GF-D8 (cell line): ENCODE results near the gene DNAJC5.
"Not testable (repeated sequence)": the region's sequence is repeated elsewhere in the genome, so short reads cannot be mapped to it uniquely, and the experiment has no call there.

ENCODE experiments used
- DNase-seq: peaks from one replicate; lab custom pipeline; 2025; lab: John Stamatoyannopoulos, UW

The DNAJC5 gene, protein sequence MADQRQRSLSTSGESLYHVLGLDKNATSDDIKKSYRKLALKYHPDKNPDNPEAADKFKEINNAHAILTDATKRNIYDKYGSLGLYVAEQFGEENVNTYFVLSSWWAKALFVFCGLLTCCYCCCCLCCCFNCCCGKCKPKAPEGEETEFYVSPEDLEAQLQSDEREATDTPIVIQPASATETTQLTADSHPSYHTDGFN

DNA sequence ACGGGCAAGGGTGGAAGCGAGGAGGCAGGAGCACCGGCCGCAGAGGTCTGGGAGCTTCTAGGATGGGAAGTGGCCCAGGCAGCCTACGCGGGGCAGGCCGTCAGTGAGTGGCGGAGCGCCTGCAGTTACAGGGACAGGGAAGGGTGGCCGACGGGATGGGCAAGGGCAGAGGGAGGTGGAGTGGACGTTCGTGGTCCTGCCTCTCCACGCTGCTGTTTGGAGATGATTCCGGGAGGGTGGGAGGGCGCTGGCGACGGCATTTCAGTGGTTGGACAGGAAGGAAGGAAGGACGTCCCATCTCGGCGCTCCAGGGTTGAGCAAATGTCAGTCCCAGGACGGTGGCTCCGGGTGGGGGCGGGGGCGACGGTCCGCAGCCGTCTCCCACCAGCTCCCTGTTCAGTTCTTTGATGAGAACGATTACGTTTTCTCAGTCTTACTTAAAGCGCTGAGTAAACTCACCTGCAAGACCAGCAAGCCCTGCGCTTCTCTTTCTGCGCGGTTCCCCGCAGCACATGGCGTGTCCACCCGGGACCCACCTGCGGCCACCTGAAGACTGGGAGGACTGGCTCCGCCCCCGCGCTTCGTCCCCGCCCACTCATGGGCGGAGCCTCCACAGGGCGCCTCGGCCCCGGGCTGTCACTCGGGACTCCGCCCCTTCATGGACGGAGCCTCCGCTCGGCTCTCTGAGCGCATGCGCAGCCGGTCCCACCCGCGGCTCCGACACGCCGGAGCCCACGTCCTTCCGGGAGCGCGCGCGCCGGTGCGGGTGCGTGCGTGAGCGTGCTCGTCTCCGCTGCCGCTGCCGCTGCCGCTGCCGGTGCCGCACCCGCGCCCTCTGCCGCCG lies at the start of gene DNAJC5:
Gene DNAJC5, plus strand, starts transcription at position 769 of the 844 bp plus-strand sequence. CDS start 33,220 bp downstream, outside the sequence.
- DNase-seq, result peak; percentile 69

DNA sequence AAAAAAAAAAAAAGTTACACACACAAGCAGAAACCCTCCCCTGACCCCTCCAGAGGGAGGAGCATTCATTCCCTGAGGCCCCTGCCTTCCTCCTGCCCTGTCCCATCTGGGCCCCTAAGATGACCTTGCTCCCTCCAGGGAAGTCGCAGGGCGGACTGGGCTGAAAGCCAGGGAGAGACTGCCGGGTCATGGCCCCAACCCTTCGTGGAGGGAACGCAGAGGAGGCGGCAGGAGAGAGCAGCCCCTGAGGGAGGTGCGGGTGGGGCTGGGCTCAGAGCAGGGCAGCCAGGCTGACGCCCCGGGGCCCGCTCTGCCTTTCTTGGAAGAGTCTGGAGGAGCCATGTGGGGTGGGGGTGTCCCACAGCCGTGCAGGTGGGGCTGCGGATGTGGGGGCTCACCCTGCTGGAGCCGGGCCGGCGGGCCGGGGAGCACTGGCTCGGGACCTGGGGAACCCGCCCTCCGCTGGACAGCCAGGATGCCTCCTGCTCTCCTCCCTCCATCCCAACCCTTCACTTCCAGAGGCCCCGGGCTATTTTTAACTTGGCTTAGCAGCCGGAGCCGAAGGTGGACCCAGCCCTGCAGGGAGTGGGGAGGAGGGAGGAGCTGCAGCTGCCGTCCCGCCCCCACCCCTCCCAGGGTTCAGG lies 48.7 kb upstream of the DNAJC5 start:
- peak; percentile 5 for DNase-seq

DNA sequence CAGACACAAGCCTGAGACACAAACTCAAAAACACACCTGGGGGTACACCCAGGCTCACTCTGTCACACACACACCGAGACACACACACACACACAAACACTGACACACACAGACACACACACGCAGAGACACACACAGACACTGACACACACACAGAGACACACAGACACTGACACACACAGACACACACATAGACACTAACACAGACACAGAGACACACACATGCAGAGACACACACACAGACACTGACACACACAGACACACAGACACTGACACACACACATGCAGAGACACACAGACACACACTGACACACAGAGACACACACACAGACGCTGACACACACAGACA lies 48.1 kb upstream of the DNAJC5 start:
- DNase-seq, result no peak

DNA sequence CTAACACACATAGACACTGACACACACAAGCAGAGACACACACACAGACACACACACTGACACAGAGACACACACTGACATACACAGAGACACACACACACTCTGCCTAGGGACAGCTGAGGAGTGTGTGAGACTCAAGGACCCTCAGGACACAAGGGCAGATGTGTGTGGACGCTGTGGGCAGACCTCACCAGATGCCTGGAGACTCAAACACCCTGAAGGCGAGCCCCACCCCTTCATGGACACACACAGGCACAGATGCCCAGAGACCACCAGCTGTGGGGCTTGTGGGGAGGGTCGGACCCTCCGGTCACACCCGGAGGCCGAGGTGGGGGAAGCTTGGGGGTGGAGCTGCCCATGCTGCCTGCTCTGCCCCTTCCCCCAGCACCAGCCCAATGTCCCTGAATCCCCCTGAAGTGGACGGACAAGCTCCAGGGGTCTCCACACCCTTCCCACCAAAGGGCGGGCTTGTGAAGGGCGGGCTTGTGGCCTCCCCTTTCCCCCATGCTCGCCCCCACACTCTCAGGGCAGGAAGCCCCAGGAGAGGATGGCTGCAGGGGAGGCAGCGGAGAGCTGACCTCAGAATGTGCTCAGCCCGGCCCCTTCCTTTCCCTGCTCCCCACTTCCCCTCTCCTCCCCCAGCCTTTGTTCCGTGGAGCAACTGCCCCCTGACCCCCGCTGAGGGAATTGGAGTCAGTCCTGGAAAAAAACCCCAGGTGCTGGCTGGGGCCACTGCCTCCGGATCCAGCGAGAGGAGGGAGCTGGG lies 47.5 kb upstream of the DNAJC5 start:
- peak; percentile 44 for DNase-seq

DNA sequence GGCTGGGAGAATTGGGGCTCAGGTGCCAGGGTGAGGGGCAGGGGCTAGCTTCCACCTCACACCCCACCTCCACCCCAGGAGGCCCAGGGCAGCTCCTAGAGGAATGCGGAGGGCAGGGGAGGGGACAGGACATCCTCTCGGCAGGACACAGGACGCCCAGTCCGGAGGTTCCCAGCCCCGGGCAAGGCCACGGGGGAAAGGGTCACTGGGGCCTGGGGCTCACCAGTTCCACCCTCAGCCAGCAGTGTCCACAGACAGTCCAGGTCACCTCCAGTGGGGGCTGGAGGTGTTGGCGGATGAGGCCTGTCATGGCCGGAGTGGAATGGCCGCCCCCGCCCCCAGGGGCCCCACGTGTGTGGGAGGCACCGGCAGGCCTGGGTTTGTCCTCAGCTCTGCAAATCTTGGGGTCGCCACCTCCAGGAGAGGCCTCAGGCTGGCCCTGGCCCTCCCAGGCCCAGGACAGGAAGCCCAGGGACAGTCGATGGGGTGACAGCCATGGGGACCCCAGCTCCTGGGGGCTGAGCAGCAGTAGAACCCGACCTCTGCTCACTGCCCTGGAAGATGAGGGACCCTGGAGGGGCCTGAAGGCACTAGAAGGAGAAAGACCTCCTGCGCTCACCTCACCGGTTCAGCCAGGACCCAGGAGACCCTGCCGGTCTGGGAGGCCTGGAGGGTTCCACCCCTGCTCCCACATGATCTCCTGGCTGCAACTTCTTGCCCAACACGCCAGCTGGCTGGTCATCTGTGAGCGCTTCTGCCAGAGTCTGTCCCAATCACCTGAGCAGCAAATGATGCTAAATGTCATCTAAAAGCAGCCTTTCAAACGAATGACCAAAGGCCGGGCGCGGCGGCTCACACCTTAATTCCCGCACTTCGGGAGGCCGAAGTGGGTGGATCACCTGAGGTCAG lies 46.7 kb upstream of the DNAJC5 start:
- DNase-seq, result no peak

DNA sequence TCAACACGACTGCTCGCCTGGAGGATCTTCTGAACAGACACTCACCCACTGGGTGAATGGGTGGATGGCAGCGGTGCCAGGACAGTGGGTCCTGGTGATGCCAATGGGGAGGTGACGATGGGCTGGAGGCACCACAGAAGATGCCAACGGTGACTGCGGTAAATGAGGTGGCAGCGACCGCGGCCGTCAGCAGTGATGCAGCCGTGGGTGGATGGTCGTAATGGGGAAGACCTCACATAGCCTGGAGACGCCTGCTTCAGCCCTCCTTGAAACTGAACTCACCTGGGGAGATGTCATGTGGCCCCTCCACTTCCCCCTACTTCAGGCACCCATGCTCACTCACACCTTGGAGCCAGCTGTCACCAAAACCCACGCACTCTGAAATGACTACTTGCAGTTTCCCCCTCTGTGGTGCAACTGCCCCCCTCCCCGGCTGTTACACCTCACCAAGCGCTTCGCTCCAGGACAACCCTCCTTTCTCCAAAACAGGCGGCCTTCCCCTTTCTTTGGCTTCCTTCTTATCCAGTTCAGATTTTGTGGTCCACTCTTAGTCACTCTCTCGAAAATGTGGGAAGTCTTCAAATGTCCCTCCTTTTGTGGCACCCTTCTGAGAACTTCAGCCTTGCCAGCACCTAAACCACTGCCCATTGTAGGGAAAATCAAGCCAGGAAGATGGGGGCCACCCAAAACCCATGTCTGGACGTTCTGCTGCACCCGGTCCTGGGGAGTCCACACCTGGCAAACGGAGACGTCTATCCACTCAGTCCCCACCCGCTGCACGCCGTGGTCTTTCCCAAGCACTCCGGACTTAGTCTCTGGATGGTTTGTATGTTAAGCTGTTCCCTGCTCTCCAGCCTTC lies 44.0 kb upstream of the DNAJC5 start:
- DNase-seq, result no peak

DNA sequence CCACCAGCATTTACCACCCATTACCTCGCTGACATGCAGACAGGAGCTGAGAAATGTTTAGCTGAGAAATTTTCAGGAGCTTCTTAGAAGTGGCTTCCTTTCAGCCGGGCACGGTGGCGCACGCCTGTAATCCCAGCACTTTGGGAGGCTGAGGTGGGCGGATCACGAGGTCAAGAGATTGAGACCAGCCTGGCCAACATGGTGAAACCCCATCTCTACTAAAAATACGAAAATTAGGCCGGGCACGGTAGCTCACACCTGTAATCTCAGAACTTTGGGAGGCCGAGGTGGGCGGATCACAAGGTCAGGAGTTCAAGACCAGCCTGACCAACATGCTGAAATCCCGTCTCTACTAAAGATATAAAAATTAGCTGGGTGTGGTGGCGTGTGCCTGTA lies 43.4 kb upstream of the DNAJC5 start:
- DNase-seq, result not testable (repeated sequence)

DNA sequence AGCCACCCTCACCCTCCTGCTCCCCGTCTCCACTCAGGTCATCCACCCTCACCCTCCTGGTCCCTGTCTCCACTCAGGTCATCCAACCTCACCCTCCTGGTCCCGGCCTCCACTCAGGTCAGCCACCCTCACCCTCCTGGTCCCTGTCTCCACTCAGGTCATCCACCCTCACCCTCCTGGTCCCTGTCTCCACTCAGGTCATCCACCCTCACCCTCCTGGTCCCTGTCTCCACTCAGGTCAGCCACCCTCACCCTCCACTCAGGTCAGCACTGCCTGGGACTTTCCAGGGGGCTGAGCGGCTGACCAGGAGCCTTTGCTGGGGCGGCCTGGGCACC lies 41.2 kb upstream of the DNAJC5 start:
- not testable (repeated sequence) for DNase-seq

DNA sequence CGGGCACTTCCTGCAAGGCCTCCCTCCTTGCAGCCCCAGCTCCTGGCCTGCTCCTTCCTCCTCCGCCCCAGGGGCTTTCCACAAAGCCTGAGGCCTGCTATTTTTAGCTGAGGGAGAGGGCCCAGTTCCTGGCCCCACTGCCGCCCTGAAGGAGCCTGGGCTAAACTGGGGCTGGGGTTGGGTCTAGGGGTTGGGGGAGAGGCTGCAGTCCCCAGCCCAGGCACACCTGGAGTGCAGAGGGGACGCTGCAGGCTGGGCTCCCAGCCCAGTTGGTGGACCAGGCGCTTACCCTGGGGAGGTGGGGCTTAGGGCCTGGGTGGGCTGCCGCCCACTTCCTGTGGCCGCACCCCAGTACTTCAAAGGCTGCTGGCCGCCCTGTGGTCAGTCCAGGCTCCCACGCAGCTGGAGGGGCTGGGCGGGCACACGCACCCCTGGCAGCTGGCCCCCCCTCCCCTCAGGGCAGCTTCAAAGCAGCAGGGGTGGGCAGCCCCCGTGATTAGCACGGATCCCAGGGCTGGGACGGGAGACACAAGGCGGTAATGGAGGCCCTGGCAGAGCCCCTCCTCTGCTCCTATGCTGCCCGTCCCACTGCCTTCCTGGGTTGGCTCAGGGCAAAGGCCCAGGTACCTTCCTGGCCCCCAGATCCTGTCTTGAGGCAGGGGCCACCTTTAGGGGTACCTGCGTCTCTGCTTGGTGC lies 40.7 kb upstream of the DNAJC5 start:
- no peak for DNase-seq

DNA sequence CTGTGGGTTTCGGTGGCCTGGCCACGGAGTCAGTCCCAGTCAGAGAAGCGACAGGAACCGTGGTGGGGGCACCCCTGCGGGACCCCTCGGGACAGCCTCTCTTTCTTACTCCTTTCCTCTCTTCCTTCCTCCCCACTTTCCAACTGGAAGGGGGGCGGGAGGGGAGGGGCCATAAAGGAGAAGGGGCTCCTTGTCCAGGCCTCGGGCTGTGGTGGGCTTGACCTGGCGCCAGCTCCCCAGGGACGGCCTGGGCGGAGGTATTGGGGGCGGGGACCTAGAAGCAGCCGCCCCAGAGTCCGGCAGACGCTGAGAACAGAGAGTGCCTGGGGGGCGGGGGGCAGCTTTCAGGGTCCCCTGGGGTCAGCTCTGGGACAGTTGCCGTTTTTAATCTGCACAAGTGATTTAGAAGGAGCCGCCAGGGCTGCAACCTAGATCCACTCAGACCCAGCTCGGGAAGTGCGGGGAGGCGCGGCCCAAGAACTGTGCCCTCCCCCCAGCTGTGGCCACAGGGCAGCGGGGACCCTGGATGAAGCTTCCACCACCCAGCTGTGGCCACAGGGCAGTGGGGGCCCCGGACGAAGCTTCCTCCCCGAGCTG lies 40.1 kb upstream of the DNAJC5 start:
- no peak for DNase-seq

DNA sequence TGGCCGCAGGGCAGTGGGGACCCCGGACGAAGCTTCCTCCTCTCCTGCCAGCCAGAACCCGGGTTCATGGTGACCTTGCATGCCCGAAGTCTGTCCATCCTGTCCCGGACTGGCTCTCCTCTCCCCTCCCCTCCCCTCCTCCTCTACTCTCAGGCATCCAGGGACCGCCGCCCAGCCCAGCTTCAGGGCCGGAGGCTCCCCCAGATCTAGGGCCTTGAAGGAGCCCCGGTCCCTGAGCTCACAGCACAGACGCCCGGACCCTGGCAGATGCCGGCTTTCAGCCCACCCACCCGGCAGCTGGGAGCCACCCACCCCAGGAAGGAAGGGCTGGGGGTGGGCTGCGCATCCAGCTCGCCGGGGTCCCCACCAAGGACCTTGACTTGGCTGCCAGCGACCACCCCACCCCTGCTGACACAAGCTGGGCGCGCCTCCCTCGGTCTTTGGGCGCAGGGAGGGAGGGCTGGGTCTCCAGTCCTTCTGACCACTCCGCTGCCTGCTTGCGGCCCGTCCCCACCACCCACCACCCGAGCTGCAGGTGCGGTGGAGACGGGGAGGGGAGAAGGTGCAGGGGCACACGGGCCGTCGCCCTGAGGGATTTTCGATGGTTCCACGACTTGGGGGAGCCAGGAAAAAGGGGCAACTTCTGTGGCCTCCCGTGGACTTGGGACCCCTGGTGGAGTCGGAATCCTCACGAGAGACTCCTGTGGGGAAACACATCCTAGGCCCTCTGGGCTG lies 39.4 kb upstream of the DNAJC5 start:
- DNase-seq, result no peak

DNA sequence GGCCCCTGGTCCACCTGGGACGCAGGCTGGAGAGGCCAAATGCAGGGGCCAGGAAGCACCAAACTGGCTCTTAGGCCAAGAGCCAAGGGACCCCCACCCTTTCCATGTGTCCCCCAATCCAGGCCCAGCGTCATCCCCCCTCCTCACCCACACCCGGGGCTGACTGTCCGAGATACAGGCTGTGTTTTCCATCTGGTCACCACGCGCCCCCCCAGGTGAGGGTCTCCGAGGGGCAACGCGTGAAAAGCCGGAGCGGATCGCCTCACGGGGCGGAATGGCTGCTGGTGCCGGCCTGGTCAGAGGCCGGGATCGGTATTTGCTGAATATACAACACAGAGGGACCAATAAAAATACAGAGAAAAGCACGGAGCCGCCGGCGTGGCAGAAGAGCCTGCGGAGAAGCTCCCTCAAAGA lies 38.8 kb upstream of the DNAJC5 start:
- no peak for DNase-seq

DNA sequence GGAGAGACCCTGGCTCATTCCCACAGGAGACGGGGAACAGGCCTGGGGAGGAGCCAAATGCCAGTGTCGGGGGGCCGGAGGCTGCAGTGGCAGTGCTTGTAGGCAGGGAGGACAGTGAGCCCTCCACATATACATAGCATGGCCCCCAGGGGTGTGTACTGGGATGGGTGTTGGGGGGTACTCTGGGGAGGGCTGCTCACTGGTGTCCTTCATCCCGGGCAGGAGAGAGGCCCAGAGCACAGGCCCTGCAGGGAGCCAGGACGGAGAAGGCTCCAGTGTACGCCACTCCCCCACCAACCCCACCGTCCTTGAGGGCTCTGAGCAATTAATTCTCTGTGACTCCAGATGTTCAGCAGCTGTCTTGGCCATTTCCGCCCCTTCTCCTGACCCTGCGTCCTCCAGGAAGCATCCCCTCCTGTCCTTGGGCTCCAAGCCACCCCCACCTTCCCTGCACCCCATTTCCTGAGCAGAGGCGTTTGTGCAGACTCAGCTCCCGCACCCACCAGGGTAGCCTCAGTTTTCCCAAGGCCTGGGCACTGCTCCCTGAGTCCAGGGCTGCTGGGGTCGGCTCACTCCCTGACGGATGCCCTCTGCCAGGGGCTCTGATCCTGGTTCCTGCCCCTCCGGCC lies 37.0 kb upstream of the DNAJC5 start:
- DNase-seq, result no peak

DNA sequence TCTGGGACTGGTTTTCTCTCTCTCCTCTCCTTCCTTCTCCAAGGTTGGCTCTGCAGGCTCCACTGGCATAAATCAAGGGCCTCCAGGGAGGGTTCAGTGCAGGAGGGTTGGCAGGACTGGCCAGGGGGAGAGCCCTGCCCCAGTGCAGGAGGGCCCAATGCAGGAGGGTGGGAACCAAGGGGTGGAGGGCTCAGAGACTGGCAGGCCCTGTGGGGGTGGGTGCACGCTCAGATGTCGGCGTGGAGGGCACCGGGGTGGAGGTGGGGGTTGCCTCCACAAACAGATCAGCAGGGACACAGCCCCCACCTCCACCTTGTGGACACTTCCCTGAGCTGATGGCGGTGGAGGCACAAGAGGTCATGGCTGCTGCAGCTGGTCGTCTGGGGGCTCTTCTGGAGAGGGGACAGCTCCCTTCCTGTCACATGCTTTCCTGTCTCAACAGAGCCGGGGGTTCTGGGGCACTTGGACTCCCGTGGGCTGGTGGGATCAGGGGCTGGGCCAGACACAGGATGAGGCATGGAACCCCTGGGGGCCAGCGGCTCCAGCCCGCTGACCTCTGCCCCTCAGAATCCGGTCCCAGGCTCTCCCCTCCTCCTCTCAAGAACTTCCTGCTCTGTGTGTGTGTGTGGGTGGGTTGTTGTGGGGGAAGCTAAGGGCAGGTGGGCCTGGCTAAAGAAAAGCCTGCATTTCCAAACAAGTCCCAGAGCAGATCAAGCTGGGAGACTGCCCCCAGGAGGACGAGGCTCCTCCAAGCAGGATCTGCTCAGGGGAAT lies 36.3 kb upstream of the DNAJC5 start:
- DNase-seq, result peak; percentile 38

DNA sequence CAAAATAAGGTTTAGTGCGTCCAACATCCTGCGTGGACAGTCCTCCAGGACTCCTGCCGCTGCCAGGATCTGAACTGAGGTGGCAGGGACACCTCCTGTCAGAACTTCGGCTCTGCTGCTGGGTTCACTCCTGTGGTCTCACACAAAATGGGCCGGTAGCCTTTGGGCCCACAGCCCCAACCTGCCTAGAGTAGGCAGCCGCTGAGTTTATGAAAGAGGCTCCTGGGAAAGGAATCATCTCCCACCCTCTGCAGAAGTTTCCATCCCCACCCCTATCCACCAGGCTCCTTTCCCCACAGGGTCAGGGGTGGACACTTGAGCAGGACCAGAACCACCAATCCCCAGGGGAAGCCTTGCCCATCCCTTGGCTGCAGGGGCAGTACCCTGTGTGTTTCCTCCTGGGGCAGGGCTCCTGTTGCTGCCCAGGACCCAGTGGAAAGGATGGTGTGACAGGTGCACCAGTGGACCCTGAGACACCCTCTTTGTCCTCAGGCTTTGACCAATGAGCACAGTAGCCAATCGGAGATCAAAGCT lies 35.7 kb upstream of the DNAJC5 start:
- DNase-seq, result no peak

DNA sequence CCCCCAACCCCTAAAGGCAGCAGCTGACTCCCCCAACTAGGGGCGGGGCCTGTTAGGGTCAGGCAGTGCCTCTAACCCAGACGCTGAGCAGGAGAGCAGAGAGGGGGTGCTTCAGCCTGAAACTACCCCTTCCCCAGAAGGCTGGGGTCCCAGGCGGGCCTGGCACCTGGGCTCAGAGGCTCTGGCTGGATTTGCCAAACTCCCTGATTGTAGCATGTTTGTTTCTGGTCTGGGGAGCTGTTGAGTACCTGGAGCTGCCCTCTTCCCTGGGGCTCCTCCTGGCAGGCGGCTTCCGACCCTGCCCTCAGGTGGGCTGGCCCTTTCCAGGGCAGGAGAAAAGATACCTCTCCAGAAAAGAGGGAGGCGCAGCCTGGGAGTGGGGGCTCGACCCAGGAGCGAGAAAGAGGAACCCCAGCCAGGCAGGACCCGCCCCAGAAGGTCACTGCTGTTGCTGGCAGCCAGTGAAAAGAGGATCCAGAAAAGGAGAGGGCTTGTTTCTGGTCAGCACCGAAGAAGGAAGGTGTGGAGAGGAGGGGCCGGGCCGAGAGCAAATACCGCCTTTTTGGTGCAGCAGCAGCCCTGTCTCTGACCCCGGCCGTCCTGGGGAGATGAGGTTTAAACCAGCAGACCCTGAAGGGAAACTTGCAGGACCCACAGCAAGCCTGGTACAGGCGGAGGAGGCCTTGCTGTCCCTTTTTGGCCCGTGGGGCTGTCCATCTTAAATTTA lies 34.4 kb upstream of the DNAJC5 start:
- no peak for DNase-seq
